ENCODE data around the gene IRGC.

- TF ChIP-seq, protein P1, sequence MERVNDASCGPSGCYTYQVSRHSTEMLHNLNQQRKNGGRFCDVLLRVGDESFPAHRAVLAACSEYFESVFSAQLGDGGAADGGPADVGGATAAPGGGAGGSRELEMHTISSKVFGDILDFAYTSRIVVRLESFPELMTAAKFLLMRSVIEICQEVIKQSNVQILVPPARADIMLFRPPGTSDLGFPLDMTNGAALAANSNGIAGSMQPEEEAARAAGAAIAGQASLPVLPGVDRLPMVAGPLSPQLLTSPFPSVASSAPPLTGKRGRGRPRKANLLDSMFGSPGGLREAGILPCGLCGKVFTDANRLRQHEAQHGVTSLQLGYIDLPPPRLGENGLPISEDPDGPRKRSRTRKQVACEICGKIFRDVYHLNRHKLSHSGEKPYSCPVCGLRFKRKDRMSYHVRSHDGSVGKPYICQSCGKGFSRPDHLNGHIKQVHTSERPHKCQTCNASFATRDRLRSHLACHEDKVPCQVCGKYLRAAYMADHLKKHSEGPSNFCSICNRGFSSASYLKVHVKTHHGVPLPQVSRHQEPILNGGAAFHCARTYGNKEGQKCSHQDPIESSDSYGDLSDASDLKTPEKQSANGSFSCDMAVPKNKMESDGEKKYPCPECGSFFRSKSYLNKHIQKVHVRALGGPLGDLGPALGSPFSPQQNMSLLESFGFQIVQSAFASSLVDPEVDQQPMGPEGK (CRISPR knock-in tag; IDR thresholded peaks at IDR 0.05; ENCODE audit: borderline replicate concordance): no peak
- TF ChIP-seq TOX (CRISPR knock-in tag; IDR thresholded peaks at IDR 0.05; ENCODE audit: borderline replicate concordance) (no peak), ZNF8 (CRISPR knock-in tag; IDR thresholded peaks at IDR 0.05) (no peak), ISL1 (CRISPR knock-in tag; IDR thresholded peaks at IDR 0.05) (no peak), ZFP3 (CRISPR knock-in tag; IDR thresholded peaks at IDR 0.05) (no peak), PPARA (CRISPR knock-in tag; IDR thresholded peaks at IDR 0.05; ENCODE audit: borderline replicate concordance) (no peak), CSDC2 (CRISPR knock-in tag; IDR thresholded peaks at IDR 0.05) (no peak), ZC3H10 (CRISPR knock-in tag; IDR thresholded peaks at IDR 0.05) (no peak), TCF4 (CRISPR knock-in tag; IDR thresholded peaks at IDR 0.05; ENCODE audit: borderline replicate concordance) (no peak), BACH2 (CRISPR knock-in tag; IDR thresholded peaks at IDR 0.05; ENCODE audit: borderline replicate concordance) (no peak), TSHZ2 (CRISPR knock-in tag; IDR thresholded peaks at IDR 0.05) (no peak)
Measured at GRCh38 chr19:43678512-43679261, 37.2 kb upstream of the IRGC start.
